NCI-H226 (cell line): ENCODE results near the gene PRRG2.

Source experiments
- DNase-seq: peaks from one replicate; pipeline ENCODE4 v3.0.0-alpha.2; 2015

The PRRG2 gene

GRCh38 chr19:49590071-49590970 lies 9.2 kb downstream of the PRRG2 start:
- peak; percentile 97 for DNase-seq

- peak; percentile 44 for DNase-seq
Observed at GRCh38 chr19:49590971-49591730, 10.0 kb downstream of the PRRG2 start, which contains the start of gene PRR12. Gene PRR12, plus strand, starts transcription at chr19:49591182. Its CDS starts 473 bp downstream, at chr19:49591655.

- DNase-seq = peak; percentile 55
Observed at GRCh38 chr19:49591731-49592485, 10.8 kb downstream of the PRRG2 start.

- DNase-seq = peak; percentile 13
Observed at GRCh38 chr19:49592486-49593232, 11.5 kb downstream of the PRRG2 start.

- DNase-seq = peak; percentile 92
Observed at GRCh38 chr19:49593233-49594113, 12.4 kb downstream of the PRRG2 start.

- DNase-seq = no peak
Observed at GRCh38 chr19:49594157-49594992, 13.3 kb downstream of the PRRG2 start.

GRCh38 chr19:49594993-49595818 lies 14.1 kb downstream of the PRRG2 start:
- no peak for DNase-seq

- no peak for DNase-seq
Observed at GRCh38 chr19:49595819-49596404, 14.8 kb downstream of the PRRG2 start.

- DNase-seq = no peak
Observed at GRCh38 chr19:49596407-49596806, 15.3 kb downstream of the PRRG2 start.

- no peak for DNase-seq
Observed at GRCh38 chr19:49596954-49597702, 16.0 kb downstream of the PRRG2 start.

GRCh38 chr19:49597703-49597974 lies 16.5 kb downstream of the PRRG2 start:
- no peak for DNase-seq

- DNase-seq = no peak
Observed at GRCh38 chr19:49599378-49600295, 18.5 kb downstream of the PRRG2 start.

GRCh38 chr19:49601482-49602038 lies 20.4 kb downstream of the PRRG2 start:
- no peak for DNase-seq

- no peak for DNase-seq
Observed at GRCh38 chr19:49602806-49603205, 21.7 kb downstream of the PRRG2 start.

- DNase-seq = no peak
Observed at GRCh38 chr19:49605605-49606004, 24.5 kb downstream of the PRRG2 start.

- DNase-seq = no peak
Observed at GRCh38 chr19:49609499-49610092, 28.5 kb downstream of the PRRG2 start.

- no peak for DNase-seq
Observed at GRCh38 chr19:49613374-49613773, 32.3 kb downstream of the PRRG2 start.
